GM12873 (cell line): ENCODE measurements around the gene CCDC167.

Source experiments
- CTCF ChIP-seq: IDR thresholded peaks from 2 replicates; pipeline ENCODE4 v1.5.1; 2012; ENCODE audit warnings: low read depth, mild to moderate bottlenecking, moderate library complexity, low read length, control low read depth; ENCODE audit not compliant: insufficient read depth; ENCODE audit errors: missing control alignments

Gene CCDC167

DNA sequence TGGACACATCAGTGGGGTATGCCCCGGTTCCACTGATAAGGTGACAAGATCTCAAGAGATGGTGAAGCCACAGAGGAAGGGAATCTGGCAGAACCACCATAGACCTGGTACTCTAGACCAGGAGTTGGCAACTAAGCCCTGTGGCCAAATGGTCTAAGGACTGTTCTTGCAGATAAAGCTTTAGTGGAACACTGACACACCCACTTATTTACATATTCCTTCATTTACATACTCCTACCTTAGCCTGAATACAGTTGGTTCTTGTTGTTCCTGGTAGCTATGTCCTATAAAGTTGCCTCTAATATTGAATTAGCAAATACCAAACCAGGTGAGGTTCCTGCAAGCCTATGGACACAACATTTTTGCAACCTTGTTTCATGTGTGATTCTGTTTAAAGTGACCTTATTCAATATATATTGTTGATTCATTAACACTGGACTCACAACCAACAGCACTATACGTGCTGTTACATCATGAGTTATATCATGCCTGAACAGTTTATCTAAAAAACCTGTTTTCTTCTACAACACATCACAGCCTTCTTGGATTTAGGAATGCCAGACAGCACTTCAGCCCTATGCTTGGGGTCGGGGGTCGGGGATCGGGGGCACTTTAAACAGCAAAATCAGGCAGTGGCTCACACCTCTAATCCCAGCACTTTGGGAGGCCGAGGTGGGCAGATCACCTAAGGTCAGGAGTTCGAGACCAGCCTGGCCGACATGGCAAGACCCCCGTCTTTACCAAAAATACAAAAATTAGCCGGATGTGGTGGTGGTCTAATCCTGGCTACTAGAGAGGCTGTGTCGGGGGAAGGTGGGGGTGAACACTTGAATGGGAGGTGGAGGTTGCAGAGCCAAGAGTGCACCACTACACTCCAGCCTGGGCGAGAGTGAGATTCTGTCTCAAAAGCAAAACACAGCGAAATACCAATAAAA, 2.5 kb downstream of the CCDC167 start:
- TF ChIP-seq CTCF: no peak

DNA sequence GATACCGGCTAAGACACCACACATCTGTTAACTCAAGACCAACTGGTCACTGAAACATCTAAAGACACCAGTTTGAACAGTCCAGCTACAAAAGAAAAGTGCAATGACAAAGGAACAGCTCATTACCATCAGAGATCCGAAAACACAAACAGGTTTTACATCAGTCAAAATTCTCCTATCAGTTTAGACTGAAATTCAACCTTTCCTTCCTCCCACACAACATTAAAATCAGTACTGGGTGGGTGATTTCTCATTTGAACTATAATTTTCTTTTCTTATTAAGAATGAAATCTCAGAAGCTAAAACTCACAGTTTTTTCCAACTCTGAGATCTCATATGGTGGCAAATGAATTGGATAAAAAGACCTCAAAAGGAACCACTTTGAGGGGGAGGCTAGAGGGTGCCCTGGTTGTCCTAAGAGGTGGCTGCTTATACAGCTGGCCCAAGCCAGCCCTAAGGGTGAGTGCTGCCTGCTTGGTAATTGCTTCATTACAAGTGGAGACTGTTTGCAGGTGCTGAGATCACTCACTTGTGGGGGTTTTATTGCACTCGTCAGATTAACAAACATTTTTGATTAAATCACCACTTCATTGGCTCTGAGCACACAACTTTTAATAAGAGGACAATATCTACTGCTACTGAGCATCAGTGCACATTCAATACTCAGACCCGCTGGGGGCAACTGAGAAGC, 4.3 kb downstream of the CCDC167 start:
- no peak for TF ChIP-seq CTCF

DNA sequence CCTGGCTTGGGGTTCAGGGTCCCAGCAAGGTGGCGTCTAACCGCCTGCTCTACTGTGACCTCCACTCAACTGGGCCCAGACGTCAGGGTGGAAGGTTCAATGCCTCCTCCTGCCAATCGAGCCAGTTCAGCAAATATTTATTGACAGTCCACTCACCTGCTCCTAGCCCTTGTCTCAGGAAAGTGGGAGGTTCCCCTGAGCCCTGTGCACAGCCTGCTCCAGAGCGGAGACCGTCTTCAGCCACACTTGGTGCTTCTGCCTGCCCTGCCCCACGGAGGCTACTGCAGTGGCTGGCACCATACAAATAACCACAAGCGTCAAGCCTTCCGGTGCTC, 6.1 kb downstream of the CCDC167 start:
- TF ChIP-seq CTCF: no peak

GRCh38 chr6:37492991-37493660, 6.6 kb downstream of the CCDC167 start:
- TF ChIP-seq CTCF: no peak

- TF ChIP-seq CTCF: no peak
Measured at GRCh38 chr6:37492236-37492972, 7.3 kb downstream of the CCDC167 start.

DNA sequence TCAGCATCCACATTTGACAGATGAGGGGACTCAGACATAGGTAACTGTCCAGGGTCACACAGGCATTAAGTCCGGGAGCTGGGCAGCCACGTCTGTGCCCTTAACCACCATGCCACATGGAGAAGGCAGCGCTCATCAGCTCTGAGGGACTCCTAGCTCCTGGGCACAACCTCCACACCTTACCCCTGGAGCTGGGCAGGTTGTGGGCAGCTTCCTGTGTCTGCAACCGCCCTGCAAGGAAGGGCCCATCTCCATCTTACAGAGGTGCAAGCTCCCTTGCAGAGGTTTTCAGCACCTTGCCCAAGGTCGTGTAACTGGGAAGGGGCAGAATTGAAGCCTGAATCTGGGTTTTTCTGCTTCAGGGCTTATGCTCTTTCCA, 7.9 kb downstream of the CCDC167 start:
- TF ChIP-seq CTCF: no peak
